ENCODE results near the gene SOCS1. TPM values are rescaled to one million over a fixed set of nuclear protein-coding genes. Genes with fewer than 3 reads are reported as not detected.

SOCS1 gene
- total and polyA plus RNA-seq, 2 of the 8 experiments (the other 6 are each of a cell fraction or from before 2014, with no cell fraction given): 21.0 to 48.9 TPM

- FAIRE-seq: no peak
Observed at GRCh38 chr16:11219178-11219577, 36.8 kb downstream of the SOCS1 start.

More at GRCh38 chr16:11219178-11219577, 36.8 kb downstream of the SOCS1 start:
- H3K4me2 ChIP-seq (ENCODE audit: insufficient read depth in 1 of 2, low read depth in 2 of 2, low read length in 2 of 2): no peak overlapping the region
- H2BK5ac ChIP-seq (ENCODE audit: low read depth, low read length): no peak overlapping the region
- POLR2A ChIA-PET (ENCODE audit: partially characterized antibody): interaction anchor here (1.3 kb wide), 1 partner anchor 159 kb away, joined by 3 read pairs; no protein-coding TSS in a partner anchor
- H2BK20ac ChIP-seq (ENCODE audit: low read length): no peak overlapping the region
- H3K23ac ChIP-seq (ENCODE audit: insufficient read length): no peak overlapping the region
- no peak overlapping the region for H3K27ac ChIP-seq (ENCODE audit: low read depth, low read length)
- H3K9ac ChIP-seq (replicated peaks in 1 of 4; ENCODE audit: extremely low read depth in 1 of 4, low read depth in 3 of 4, low read length in 3 of 4): no peak overlapping the region
- DNase-seq (ENCODE audit: low read depth in 1 of 2, low spot score in 2 of 2): no peak
- peaks cover 12 to 19% of the 10 kb centered on the region in 2 experiments for H3K9me3 ChIP-seq (ENCODE audit: insufficient read depth in 2 of 2, low read depth in 1 of 2, low read length in 1 of 2)
- no peaks in the 10 kb centered on the region for H3K79me2 ChIP-seq (ENCODE audit: control insufficient read depth in 1 of 2, insufficient read depth in 2 of 2, low read length in 2 of 2)
- no peak overlapping the region for H3K14ac ChIP-seq (ENCODE audit: insufficient read length)
- TF ChIP-seq KDM1A (IDR thresholded peaks at IDR 0.05; ENCODE audit: borderline replicate concordance, low read length) (no peak), ZNF274 (IDR thresholded peaks at IDR 0.05; ENCODE audit: borderline replicate concordance, extremely low read depth, low read length) (no peak), EGR1 (IDR thresholded peaks at IDR 0.05; ENCODE audit: borderline replicate concordance, low read depth, low read length) (no peak), RBBP5 (IDR thresholded peaks at IDR 0.05; ENCODE audit: borderline replicate concordance, low read depth, low read length) (no peak), TCF12 (IDR thresholded peaks at IDR 0.05; ENCODE audit: low read depth, low read length) (no peak), SRF (IDR thresholded peaks at IDR 0.05; ENCODE audit: low read depth, low read length) (no peak), JUND (IDR thresholded peaks at IDR 0.05; ENCODE audit: low read length) (no peak), RXRA (IDR thresholded peaks at IDR 0.05; ENCODE audit: insufficient read depth, low read depth, low read length) (no peak), CHD2 (IDR thresholded peaks at IDR 0.05; ENCODE audit: low read length) (no peak), MAFK (IDR thresholded peaks at IDR 0.05; ENCODE audit: low read depth, low read length) (no peak), KDM4A (IDR thresholded peaks at IDR 0.05; ENCODE audit: low read depth, low read length, severe bottlenecking) (no peak)
- peaks cover 3% of the 10 kb centered on the region; the same call in 1 of the 2 replicates for H3K23me2 ChIP-seq (ENCODE audit: low read depth, low read length)
- H3K4me3 ChIP-seq (ENCODE audit: extremely low read depth in 1 of 4, insufficient read depth in 2 of 4, low read depth in 3 of 4, low read length in 4 of 4): no peak overlapping the region
- no peak overlapping the region for H2AFZ ChIP-seq (ENCODE audit: low read length)
- H2BK12ac ChIP-seq (ENCODE audit: low read depth, low read length): no peak overlapping the region
- no peak overlapping the region for H2BK15ac ChIP-seq (ENCODE audit: low read length)
- H3K18ac ChIP-seq (ENCODE audit: extremely low read depth, low read length): no peak overlapping the region
- H3K27me3 ChIP-seq (replicated peaks in 1 of 4; ENCODE audit: control insufficient read depth in 3 of 4, extremely low read depth in 1 of 4, insufficient read depth in 3 of 4, low read length in 3 of 4): no peaks in the 10 kb centered on the region
- peaks cover 0 to 3% (median 0%) of the 10 kb centered on the region in 4 experiments; a peak in 1 of 8 replicates for H3K36me3 ChIP-seq (ENCODE audit: control insufficient read depth in 2 of 4, insufficient read depth in 4 of 4, low read length in 3 of 4)
- no peak overlapping the region for H4K91ac ChIP-seq (replicated peaks; ENCODE audit: insufficient read length, low read length)
- no peak overlapping the region for H3K56ac ChIP-seq (replicated peaks; ENCODE audit: insufficient read length, low read depth, low read length)
- no peaks in the 10 kb centered on the region for H3K79me1 ChIP-seq (ENCODE audit: low read depth, low read length)
- no peak overlapping the region for H4K8ac ChIP-seq (ENCODE audit: extremely low read depth, insufficient read depth, low read length)
- no peaks in the 10 kb centered on the region for H4K20me1 ChIP-seq (replicated peaks in 1 of 2; ENCODE audit: control insufficient read depth in 1 of 2, insufficient read depth in 2 of 2, low read length in 2 of 2)
- no peak overlapping the region for H2BK120ac ChIP-seq (replicated peaks; ENCODE audit: low read depth, low read length)
- H4K5ac ChIP-seq (ENCODE audit: insufficient read length, low read depth, low read length): no peak overlapping the region
- no peak overlapping the region for H3K4ac ChIP-seq (replicated peaks; ENCODE audit: insufficient read length, low read depth, low read length)
- CTCF ChIA-PET (ENCODE audit: partially characterized antibody): interaction anchor here (0.8 to 4.5 kb wide), 16 partner anchors 10 to 237 kb away, joined by 3 to 28 read pairs (median 4); no protein-coding TSS in a partner anchor
- H3K4me1 ChIP-seq (replicated peaks in 1 of 4; ENCODE audit: control insufficient read depth in 3 of 4, insufficient read depth in 4 of 4, low read length in 3 of 4): no peaks in the 10 kb centered on the region
- WGBS, 2 experiments (ENCODE audit: extremely low coverage in 1 of 2, insufficient coverage in 1 of 2, insufficient read length in 1 of 2, insufficient replicate concordance in 2 of 2, low coverage in 1 of 2, low lambda C conversion rate in 2 of 2, missing lambda C conversion rate in 1 of 2): 94% methylated on average over 4 of the region's 4 CpGs; no CpG with 5 or more reads in 1 of the 2 experiments
- no peak overlapping the region for H2AK5ac ChIP-seq (ENCODE audit: low read depth, low read length)

All from H1 (cell line).